GM21526 (cell line): ENCODE results near the gene IL22RA1.

Experiments
- ATAC-seq: cut with Tn5 transposase; IDR thresholded peaks from one replicate; pipeline ENCODE4 v1.9.1; 2021; ENCODE audit warnings: moderate library complexity; ENCODE audit not compliant: unreplicated experiment, low FRiP score

Gene IL22RA1

DNA sequence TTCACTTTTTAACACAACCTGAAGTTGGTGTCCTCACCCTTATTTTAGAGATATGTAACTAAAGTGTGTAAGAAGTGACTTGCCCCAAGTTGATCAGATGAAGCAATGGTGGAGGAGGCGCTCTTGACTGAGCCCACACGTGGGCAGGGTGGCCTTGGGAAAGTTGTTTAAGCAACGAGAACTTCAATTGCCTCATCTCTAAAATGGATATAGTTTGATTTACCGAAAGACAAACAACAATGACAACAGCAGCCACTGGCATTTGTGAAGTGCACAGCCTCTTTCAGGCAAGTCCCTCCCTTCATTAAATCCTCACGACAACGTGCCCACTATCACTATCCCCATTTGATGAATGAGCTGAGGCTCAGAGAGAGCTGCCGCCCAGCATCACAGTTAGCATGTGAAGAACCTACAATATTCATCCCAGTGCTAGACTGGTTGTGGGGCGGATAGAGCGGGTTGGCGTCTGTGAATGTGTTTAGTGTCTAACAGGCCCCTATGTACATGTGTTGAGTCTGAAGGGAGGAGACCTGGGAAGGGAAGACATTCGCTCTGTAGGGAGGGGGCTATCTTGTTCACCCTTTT, 3.0 kb downstream of the IL22RA1 start:
- no peak for ATAC-seq

DNA sequence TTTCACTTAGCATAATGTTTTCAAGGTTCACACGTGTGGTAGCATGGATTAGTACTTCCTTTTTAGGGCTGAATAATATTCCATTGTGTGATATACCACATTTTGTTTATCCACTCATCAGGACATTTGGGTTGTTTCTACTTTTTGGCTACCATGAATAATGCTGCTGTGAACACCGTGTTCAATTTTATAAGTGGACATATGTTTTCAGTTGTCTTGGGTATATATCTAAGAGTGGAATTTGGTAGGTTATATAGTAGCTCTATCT, 3.8 kb downstream of the IL22RA1 start:
- ATAC-seq: no peak

DNA sequence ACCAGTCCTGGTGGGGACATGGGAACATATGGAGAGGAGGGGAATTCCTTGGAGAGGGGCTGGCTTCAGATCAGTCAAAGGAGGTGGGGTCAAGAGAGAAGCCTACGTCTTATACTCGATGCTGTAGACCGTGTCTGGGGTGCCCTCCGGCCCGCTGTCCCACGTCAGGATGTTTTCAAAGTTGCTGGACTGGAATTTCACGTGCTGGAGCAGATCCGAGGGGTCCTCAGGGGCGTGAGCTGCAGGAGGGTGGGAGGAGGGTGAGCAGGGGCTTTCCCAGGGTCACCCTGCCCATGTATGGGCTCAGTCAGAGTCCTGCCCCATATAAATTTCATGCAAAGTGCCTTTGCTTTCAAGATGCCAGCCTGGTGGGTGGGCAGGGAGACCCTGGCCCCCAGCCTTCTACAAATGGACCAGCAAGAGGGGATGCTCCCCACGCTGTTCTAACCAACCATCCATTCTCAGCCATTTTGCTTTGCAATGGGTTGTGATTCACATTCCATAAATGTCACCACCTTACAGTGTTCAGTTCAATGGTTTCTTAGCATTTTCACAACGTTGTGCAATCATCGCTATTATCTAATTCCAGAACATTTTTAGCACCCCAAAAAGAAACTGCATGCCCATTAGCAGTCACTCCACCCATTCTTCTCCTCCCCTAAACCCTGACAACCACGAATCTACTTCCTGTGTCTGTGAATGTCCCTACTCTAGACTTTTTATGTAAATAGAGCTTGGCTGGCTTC, 4.3 kb downstream of the IL22RA1 start:
- no peak for ATAC-seq

DNA sequence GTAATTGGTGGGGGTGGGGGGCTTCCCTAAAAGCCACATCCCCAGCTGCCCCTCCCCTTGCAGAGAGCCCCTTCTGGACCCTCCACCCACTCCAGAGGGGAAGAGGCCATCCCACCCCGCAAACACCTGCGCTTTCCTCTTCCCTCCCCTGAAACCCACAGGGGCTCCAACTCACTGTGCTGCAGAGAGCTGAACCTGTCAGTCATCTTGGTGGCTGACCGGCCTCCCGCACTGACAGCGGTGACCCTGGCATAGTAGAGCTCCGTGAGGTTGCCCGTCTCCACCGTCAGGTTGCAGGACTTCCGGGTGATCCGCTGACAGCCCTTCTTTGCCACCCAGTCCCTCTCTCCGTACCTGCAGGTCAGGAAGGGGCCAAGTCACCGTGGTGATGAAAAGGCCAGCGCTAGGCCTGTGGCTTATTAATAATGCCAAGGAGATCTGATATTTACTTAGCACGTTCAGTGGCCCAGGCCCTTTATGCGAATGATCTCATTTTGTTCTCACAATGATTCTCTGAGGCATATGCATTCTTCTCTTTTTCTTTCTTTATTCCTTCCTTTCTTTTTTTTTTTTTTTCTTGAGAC, 5.9 kb downstream of the IL22RA1 start:
- no peak for ATAC-seq

DNA sequence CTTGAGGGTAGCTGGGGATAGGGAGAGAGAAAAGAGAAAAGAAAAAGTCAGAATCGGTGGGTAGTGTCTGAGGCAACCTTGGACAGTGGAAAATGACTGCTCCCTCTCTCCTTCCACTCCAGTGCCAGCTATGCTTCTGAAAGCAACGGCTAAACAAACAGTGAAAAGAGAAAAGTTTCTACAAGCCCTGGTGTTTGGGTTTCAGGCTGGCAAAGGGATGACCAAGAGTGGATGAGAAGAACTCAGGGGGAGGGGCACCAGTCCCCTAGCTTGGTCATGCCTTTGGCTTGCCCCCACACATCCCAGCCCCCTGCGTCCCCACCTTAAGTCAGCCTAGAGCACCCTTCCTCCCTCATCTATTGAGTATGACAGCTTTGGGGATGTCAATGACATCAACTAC, 8.6 kb downstream of the IL22RA1 start:
- ATAC-seq: no peak

DNA sequence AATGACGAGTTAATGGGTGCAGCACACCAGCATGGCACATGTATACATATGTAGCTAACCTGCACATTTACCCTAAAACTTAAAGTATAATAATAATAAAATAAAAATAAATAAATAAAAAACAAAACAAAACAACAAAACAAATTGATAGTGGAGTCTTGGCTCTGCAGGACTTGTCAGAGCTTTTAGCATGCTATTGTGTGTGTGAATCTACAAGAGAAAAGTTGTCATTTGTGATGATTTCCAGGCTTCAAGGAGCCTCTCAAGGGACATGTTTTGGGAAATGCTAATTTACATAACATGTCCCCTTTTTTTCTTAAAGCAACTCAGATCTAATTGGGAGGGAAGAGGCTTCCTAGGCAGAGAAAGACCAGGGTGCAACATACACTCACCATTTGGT, 9.1 kb downstream of the IL22RA1 start:
- no peak for ATAC-seq

DNA sequence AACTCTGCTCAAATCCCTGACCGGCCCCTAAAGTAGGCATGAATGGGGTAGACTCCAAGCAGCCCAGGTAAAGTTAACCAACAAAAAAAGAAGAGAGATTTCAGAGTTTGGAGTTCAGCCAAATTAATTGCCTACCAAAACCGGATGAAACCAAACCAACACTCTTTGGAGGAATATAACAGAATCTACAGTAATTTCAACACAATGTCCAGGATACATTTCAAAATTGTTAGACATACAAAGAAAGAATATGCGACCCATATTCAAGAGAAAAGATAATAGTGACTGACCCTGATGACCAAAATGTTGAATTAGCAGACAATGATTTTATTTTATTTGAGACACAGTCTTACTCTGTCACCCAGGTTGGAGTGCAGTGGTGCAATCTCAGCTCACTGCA, 12.6 kb downstream of the IL22RA1 start:
- no peak for ATAC-seq

DNA sequence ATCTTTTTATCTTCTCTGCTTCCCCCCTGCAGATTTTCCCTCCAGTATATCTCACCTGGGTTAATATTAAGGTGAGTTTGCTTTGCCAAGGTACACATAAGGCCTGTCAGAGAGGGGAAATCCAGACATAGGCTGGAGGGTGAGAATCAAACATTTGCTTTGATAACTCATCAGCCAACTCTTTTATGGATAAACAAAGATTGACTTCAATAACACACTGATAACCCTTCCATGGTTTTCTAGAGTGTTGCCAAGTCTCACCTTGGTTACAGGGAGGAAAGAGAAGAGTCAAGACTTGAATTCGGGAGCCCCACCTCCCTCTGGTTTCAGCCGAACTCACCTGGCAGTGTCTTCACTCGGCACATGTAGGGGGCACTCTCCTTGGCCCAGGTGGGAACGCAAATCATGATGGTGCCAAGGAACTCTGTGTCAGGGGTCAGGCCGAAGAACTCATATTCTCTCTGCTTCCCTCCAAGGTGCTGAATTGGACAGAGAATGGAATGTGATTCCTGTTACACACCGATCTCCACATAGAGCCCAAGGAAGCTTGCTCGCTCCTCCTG, 15.1 kb downstream of the IL22RA1 start:
- ATAC-seq: no peak

DNA sequence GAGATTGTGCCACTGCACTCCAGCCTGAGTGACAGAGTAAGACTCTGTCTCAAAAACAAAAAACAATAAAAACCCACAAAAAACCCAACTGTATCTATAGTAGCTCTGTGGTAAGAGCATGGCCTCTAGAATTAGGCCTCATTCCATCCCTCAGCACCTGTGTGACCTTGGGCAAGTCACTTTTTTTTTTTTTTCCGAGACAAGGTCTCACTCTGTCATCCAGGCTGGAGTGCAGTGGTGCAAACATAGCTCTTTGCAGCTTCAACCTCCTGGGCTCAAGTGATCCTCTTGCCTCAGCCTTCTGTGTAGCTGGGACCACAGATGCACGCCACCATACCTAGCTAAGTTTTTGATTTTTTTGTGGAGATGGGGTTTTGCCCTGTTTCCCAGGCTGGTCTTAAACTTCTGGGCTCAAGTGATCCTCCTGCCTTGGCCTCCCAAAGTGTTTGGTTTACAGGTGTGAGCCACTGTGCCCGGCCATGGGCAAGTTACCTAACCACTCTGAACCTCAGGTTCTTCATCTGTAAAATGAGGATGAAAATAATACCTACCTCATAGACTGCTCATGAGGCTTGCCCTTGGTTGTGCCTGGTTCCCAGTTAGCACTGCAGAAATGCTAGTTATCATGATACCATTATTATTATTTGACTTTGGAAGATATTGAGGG, 15.7 kb downstream of the IL22RA1 start:
- ATAC-seq: no peak

DNA sequence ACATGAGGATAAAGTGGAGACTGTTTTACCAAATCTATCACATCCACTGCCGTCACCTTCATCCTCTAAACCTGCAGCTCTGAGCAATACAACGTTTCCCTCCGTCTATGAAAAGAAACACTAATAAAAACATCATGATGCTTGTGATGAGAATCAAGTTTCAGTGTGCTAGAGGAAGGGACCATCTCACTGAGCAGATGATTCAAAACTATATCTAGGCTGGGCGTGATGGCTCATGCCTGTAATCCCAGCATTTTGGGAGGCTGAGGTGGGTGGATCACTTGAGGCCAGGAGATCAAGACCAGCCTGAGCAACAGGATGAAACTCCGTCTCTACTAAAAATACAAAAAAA, 16.3 kb downstream of the IL22RA1 start:
- no peak for ATAC-seq

DNA sequence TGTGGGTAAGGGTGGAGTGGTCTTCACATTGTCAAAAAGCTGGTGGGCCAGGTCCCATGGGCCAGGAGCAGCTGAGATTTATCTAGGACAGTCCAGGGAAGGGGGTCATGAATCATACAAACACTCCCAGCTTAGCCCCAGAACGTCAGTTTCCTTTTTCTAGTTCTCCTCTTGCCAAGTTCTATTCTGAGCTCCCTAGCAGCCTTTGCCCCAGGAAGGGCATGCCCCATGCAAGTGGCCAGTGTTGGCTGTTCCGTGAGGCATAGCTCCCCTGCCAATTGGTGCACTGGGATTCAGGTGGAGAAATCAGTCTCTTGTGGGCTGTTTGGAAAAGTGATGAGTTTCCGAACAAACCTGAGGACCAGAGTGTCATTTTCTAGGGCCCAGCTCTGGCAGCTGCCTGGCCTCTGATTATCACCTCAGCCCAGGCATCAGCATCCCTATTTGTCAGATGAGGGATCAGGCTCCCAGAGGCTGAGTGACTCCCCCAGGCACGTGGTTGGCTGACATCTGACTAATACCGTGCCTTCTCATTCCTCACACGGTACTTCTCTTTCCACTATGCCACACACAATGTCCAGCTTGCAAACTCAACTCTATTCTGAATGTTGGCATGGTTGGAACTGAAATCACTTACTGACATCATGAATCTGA, 16.8 kb downstream of the IL22RA1 start:
- ATAC-seq: no peak

DNA sequence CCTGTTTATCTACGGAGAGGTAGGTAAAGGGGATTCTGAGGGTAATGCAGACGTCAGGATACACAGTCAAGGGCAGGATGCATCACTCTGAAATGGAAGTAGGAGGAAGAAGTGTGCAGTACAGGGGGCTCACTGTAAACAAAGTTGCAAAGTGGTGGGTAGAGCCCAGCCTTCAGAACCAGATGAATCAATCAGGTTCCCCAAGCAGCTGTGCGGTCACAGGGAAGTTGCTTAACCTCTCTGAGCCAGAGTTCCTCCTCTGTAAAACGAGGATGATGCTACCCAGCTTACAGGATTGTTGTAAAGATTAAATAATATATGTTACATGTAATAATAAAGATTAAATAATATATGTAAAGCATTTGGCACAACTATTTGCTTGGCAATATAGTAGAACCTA, 17.5 kb downstream of the IL22RA1 start:
- no peak for ATAC-seq

DNA sequence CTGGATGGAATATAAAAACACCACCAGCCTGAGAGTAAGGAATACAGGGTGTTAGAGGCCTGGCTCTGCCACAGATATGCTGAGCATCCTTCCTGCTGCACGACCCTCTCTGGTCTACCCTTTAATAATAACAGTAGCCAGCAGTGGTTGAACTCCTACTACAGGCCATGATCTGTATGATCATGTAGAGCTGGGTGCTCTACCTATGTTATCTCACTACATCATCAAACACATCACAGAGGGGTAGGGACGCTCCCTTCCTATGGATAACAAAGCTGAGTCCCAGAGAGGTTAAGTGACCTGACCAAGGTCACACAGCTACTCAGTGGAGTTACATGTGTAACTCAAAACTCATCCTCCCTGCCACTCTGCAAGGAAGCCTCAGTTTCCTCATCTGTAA, 18.0 kb downstream of the IL22RA1 start:
- ATAC-seq: no peak

DNA sequence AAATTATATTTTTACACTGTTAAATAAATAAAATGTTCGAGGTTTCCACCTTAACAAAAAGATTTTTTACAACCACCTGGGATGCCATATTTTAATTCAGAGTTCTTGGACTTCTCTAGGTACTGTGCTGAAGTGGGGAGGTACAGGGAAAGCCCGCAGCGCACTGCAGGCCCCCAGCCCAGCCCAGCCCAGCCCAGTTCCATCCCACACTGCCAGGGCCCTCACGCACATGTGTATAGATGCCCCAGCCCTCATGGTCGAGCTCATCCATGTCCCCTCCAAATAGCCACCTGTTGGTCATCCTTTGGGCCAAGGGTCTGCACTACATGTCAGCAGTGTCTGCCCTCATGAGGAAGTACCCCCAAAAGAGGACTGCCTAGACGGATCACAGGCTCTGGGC, 19.3 kb downstream of the IL22RA1 start:
- ATAC-seq: no peak

DNA sequence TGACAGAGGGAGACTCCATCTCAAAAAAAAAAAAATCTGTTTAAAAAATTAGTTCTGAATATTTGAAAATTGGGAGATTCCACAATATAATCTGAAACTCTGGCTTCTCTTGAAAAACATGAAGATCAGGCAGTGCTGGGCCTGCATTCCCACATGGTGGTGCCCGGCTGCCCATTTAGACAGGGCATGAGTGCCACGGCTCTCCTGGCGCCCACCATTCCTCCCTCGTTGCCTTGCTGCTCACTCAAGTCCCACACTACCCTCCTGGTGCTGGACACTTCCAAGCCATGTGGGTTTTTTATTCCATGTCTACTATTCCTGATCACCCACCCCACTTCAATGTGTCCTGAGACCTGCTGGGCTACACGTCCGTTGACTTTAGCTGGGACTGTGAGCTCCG, 20.2 kb downstream of the IL22RA1 start:
- ATAC-seq: no peak

DNA sequence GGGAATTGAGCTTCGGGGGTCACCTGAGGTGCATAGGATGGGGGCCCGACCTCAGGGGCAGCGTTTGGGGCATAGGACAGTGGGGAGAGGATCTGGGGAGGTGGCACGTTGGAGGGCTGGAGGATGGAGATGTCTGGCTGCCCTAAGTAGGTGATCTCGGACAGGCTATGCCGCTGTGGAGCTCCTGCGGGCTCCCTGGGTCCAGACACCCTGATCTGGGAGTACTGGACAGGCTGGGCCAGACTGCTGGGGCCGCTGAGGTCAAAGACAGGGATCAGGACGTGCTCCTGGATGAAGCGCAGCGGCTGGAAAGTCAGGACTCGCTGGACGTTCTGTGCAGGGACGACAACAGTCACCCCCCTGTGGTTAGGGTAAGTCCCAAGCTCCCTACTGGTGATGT, 21.5 kb downstream of the IL22RA1 start:
- ATAC-seq: no peak

DNA sequence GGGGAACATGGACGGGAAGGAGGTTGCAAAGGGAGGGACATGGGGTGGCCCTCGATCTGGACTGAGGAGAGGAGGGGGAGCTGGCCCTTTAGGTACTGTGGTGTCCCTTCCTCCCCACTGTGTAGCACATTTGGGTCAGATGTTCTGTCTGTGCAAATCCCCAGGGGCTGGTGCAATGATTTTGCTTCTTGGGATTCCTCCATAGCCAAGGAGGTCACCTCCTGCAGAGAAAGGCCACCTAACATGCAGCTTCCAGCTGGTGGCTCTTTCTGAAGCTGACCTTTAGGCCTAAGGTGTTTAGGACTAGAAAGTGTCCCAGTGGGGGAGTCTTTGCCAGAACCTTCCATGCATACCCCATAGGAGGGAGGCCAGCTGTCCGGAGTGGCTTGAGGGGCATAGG, 22.0 kb downstream of the IL22RA1 start:
- ATAC-seq: no peak

DNA sequence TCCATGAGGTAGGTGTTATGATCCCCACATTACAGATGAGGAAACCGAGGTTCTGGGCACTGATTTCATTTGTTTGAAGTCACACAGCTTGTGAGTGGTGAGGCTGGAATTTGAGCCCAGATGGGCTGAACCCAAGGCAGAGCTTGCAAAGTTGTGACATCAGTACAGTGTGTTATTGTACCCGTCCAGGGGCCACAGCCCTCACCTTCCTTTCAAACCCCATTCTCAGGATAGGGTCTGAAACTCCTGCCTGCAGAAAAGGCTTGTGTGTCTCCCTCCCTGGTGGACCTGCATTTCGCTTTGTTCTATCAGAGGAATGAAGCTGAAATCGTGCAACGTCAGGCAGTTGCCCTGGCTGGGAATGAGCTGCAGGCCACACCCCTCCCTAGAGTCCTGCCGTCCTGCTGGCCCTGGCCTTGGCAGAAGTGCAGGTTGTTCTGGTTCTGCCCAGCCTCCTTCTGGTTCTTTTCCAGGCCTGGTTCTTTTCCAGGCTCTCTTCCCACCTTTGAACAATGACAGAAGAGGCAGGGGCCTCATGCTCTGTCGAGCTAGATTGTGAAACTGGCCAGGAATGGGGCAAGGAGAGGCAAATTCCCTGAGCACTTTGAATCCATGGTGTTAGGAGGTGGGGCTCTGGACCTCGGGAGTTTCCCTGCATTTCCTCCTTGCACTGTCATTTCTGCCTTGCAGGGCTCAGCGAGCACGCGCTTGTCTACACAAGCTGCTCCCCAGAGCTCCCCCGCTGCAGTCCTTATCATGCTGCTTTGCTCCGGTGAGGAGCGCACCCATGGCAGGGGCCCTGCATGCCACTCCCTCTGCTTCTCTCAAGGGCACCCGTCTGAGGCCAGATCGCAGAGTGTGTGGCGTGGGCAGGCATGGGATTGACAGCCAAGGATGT, 22.8 kb downstream of the IL22RA1 start:
- no peak for ATAC-seq

DNA sequence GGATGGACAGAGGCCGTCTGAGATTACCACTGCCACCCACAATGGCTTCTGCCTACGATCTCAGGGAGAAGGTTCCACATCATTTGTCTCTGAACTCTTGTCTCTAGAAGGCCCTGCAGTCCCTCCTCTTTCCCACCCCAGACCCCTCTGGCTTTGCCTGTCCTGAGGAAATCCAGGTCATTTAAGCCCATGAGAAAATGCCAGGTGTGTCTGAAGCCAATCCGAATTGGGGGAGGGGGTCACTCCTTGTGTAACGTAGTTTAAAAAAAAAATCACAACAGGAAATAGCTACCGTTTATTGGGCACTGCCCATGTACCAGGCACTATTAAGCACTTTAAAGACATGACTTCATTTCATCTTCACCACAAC, 23.5 kb downstream of the IL22RA1 start:
- ATAC-seq: no peak
